ENCODE measurements around the gene EMSY. TPM values are rescaled to one million over a fixed set of nuclear protein-coding genes. Genes with fewer than 3 reads are reported as not detected.

The EMSY gene
- total and polyA plus RNA-seq, 2 of the 8 experiments (the other 6 are each of a cell fraction or from before 2014, with no cell fraction given): 29.6 to 34.6 TPM

DNA sequence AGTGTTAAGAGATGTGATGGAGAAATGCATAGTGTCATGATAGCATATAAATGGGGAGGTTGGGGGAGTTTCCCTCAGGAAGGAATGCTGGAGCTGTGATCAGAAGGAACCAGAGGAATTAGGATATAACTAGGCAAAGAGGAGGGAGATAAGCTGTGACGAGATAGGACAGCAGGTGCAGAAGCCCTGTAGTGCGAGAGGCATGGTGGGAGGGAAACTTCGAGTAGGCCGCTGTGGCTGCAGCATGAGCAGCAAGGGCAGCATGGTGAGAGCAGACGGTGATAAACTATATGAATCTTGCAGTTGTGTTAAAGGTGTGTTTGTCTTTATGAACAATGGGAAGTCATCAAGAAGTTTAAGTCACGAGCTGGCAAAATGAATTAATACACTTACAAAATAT, 109.9 kb downstream of the EMSY start:
- Histone ChIP-seq H3K18ac (ENCODE audit: extremely low read depth, low read length) (no peak overlapping the region), H2BK20ac (ENCODE audit: low read length) (no peak overlapping the region), H3K23me2 (ENCODE audit: low read depth, low read length) (no peaks in the 10 kb centered on the region), H2BK12ac (ENCODE audit: low read depth, low read length) (no peak overlapping the region), H3K4me2 (ENCODE audit: insufficient read depth in 1 of 2, low read depth in 2 of 2, low read length in 2 of 2) (no peak overlapping the region), H2BK15ac (ENCODE audit: low read length) (no peak overlapping the region), H3K14ac (ENCODE audit: insufficient read length) (no peak overlapping the region), H3K79me1 (ENCODE audit: low read depth, low read length) (no peaks in the 10 kb centered on the region), H3K79me2 (ENCODE audit: control insufficient read depth in 1 of 2, insufficient read depth in 2 of 2, low read length in 2 of 2) (no peaks in the 10 kb centered on the region), H3K56ac (replicated peaks; ENCODE audit: insufficient read length, low read depth, low read length) (no peak overlapping the region), H2BK5ac (ENCODE audit: low read depth, low read length) (no peak overlapping the region), H3K9ac (replicated peaks in 1 of 4; ENCODE audit: extremely low read depth in 1 of 4, low read depth in 3 of 4, low read length in 3 of 4) (no peak overlapping the region), H3K4ac (replicated peaks; ENCODE audit: insufficient read length, low read depth, low read length) (no peak overlapping the region), H3K4me3 (ENCODE audit: extremely low read depth in 1 of 4, insufficient read depth in 2 of 4, low read depth in 3 of 4, low read length in 4 of 4) (no peak overlapping the region), H2BK120ac (replicated peaks; ENCODE audit: low read depth, low read length) (no peak overlapping the region), H3K27ac (ENCODE audit: low read depth, low read length) (no peak overlapping the region), H2AK5ac (ENCODE audit: low read depth, low read length) (no peak overlapping the region), H3K36me3 (ENCODE audit: control insufficient read depth in 2 of 4, insufficient read depth in 4 of 4, low read length in 3 of 4) (peaks cover 0 to 21% (median 8%) of the 10 kb centered on the region in 4 experiments; a peak in 3 of 8 replicates), H4K8ac (ENCODE audit: extremely low read depth, insufficient read depth, low read length) (no peak overlapping the region), H4K20me1 (replicated peaks in 1 of 2; ENCODE audit: control insufficient read depth in 1 of 2, insufficient read depth in 2 of 2, low read length in 2 of 2) (no peaks in the 10 kb centered on the region), H3K27me3 (replicated peaks in 1 of 4; ENCODE audit: control insufficient read depth in 3 of 4, extremely low read depth in 1 of 4, insufficient read depth in 3 of 4, low read length in 3 of 4) (peaks cover 0 to 1% (median 0%) of the 10 kb centered on the region in 4 experiments; a peak in 1 of 7 replicates), H4K91ac (replicated peaks; ENCODE audit: insufficient read length, low read length) (no peak overlapping the region), H3K9me3 (ENCODE audit: insufficient read depth in 2 of 2, low read depth in 1 of 2, low read length in 1 of 2) (peaks cover 3 to 9% of the 10 kb centered on the region in 2 experiments; a peak in 3 of 4 replicates), H2AFZ (ENCODE audit: low read length) (no peak overlapping the region), H3K23ac (ENCODE audit: insufficient read length) (no peak overlapping the region), H4K5ac (ENCODE audit: insufficient read length, low read depth, low read length) (no peak overlapping the region), H3K4me1 (replicated peaks in 1 of 4; ENCODE audit: control insufficient read depth in 3 of 4, insufficient read depth in 4 of 4, low read length in 3 of 4) (peaks cover 0 to 5% (median 0%) of the 10 kb centered on the region in 4 experiments; a peak in 2 of 7 replicates)
- WGBS, 2 experiments (ENCODE audit: extremely low coverage in 1 of 2, insufficient coverage in 1 of 2, insufficient read length in 1 of 2, insufficient replicate concordance in 2 of 2, low coverage in 1 of 2, low lambda C conversion rate in 2 of 2, missing lambda C conversion rate in 1 of 2): 87% methylated on average over 6 of the region's 6 CpGs; no CpG with 5 or more reads in 1 of the 2 experiments
- POLR2A ChIA-PET (ENCODE audit: partially characterized antibody): interaction anchor here (0.5 to 1.7 kb wide), 2 partner anchors 18 to 24 kb away, joined by 3 to 4 read pairs; no protein-coding TSS in a partner anchor
- DNase-seq (ENCODE audit: low read depth in 1 of 2, low spot score in 2 of 2) (no peak), FAIRE-seq (no peak)
- CTCF ChIA-PET (ENCODE audit: partially characterized antibody): interaction anchor here (0.9 to 1.0 kb wide), 2 partner anchors 9 to 44 kb away, joined by 3 read pairs; no protein-coding TSS in a partner anchor
- TF ChIP-seq CEBPB (IDR thresholded peaks at IDR 0.05; ENCODE audit: low read depth, low read length): no peak
